HL-60 (cell line): ENCODE results near the gene FCN1.

ENCODE experiments used
- DNase-seq, 2 experiments: peaks; one replicate each; pipeline ENCODE4 v3.0.0-alpha.2; 2010 to 2020; ENCODE audit warnings: low read depth in 1 of 2, low spot score in 1 of 2
- H3K27ac ChIP-seq: fragments of 250-450 bp; sonication (Bioruptor Pico); replicated peaks from 2 replicates; pipeline ENCODE4 v1.5.1; 2020; ENCODE audit warnings: mild to moderate bottlenecking, moderate library complexity
- H3K27me3 ChIP-seq: fragments of 250-450 bp; sonication (Bioruptor Pico); 2 replicates; pipeline ENCODE4 v1.5.1; 2021; ENCODE audit warnings: mild to moderate bottlenecking, moderate library complexity; ENCODE audit not compliant: insufficient read depth, poor library complexity, severe bottlenecking
- H3K4me3 ChIP-seq: replicated peaks from 2 replicates; pipeline ENCODE4 v1.5.1; 2011; ENCODE audit warnings: mild to moderate bottlenecking, control low read depth, low read length; ENCODE audit not compliant: insufficient read depth
- CTCF ChIP-seq: IDR thresholded peaks from one replicate; pipeline ENCODE4 v1.5.1; 2011; ENCODE audit warnings: low read length, control low read depth, inconsistent platforms; ENCODE audit not compliant: insufficient read depth
- GABPA ChIP-seq: IDR thresholded peaks from 2 replicates; pipeline ENCODE4 v1.6.1; 2012; ENCODE audit warnings: low read depth
- POLR2AphosphoS5 ChIP-seq: IDR thresholded peaks from 2 replicates; pipeline ENCODE4 v1.6.1; 2012; ENCODE audit warnings: low read depth
- REST ChIP-seq: IDR thresholded peaks from 2 replicates; pipeline ENCODE4 v1.6.1; 2012; ENCODE audit warnings: low read depth; ENCODE audit not compliant: insufficient replicate concordance
- SPI1 ChIP-seq: IDR thresholded peaks from 2 replicates; pipeline ENCODE4 v1.6.1; 2012; ENCODE audit warnings: low read depth, mild to moderate bottlenecking, borderline replicate concordance

FCN1 gene

GRCh38 chr9:134955156-134955555 is 37.4 kb upstream of the FCN1 start:
- Histone ChIP-seq H3K4me3 (no peak overlapping the region), H3K27me3 (no peaks in the 10 kb centered on the region), H3K27ac (no peak overlapping the region)
- TF ChIP-seq REST (no peak), POLR2AphosphoS5 (no peak), CTCF (no peak), GABPA (no peak), SPI1 (no peak)
- DNase-seq, result no peak

GRCh38 chr9:134951994-134952393 is 34.3 kb upstream of the FCN1 start:
- H3K27me3 ChIP-seq, result no peaks in the 10 kb centered on the region

GRCh38 chr9:134951461-134951860 is 33.7 kb upstream of the FCN1 start:
- H3K27me3 ChIP-seq, result no peaks in the 10 kb centered on the region
- H3K27ac ChIP-seq, result no peak overlapping the region
- TF ChIP-seq POLR2AphosphoS5, result no peak
- TF ChIP-seq REST, result no peak
- TF ChIP-seq SPI1, result no peak
- no peak for TF ChIP-seq CTCF
- no peak for TF ChIP-seq GABPA
- no peak overlapping the region for H3K4me3 ChIP-seq
- no peak for DNase-seq

More at GRCh38 chr9:134951994-134952393, 34.3 kb upstream of the FCN1 start:
- Histone ChIP-seq H3K27ac (no peak overlapping the region), H3K4me3 (no peak overlapping the region)
- TF ChIP-seq CTCF (no peak), GABPA (no peak), POLR2AphosphoS5 (no peak), REST (no peak), SPI1 (no peak)
- no peak for DNase-seq
